ENCODE data around the gene SLC17A2. TPM values are rescaled to one million over a fixed set of nuclear protein-coding genes. Genes with fewer than 3 reads are reported as not detected.

SLC17A2 gene
- total and polyA plus RNA-seq, 2 donors (not counting 1 experiment from before 2014, with no cell fraction given): not detected

- H3K36me3 ChIP-seq (replicated peaks in 1 of 2; ENCODE audit: control extremely low read depth in 1 of 2, control insufficient read depth in 1 of 2, extremely low read depth in 1 of 2, insufficient read depth in 2 of 2, low read length in 1 of 2): peaks cover 22 to 58% of the 10 kb centered on the region in 2 experiments
- peaks cover 52% of the 10 kb centered on the region for H4K20me1 ChIP-seq (ENCODE audit: control insufficient read depth, insufficient read depth, low read length, poor library complexity, severe bottlenecking)
- ATAC-seq (ENCODE audit: low read depth): no peak
- H3K4me1 ChIP-seq (ENCODE audit: control insufficient read depth in 2 of 2, insufficient read depth in 2 of 2, low read length in 2 of 2): peaks cover 69 to 71% of the 10 kb centered on the region in 2 donors
- peak overlapping the region in 1 of 2 donors; percentile 21 for H3K27ac ChIP-seq (ENCODE audit: low read length in 2 of 2)
- TF ChIP-seq EZH2 (IDR thresholded peaks at IDR 0.05; ENCODE audit: borderline replicate concordance, insufficient read depth, low read depth, low read length, poor library complexity, severe bottlenecking): no peak
- no peak for TF ChIP-seq CTCF (IDR thresholded peaks at IDR 0.05)
- no CpG with 5 or more reads among the region's 4 CpGs for WGBS (ENCODE audit: insufficient coverage)
- intact Hi-C loops (cut with micrococcal nuclease): no loop called here
- H3K4me3 ChIP-seq (ENCODE audit: control extremely low read depth in 1 of 5, extremely low read depth in 1 of 5, insufficient read depth in 1 of 5, low read depth in 2 of 5, low read length in 4 of 5): peak overlapping the region in 1 of 5 experiments; percentile 83
- H3K9me3 ChIP-seq (ENCODE audit: control extremely low read depth in 1 of 3, control insufficient read depth in 2 of 3, insufficient read depth in 1 of 3, low read length in 2 of 3): no peaks in the 10 kb centered on the region
- H3K79me2 ChIP-seq (ENCODE audit: control insufficient read depth, insufficient read depth, low read length): peaks cover 69% of the 10 kb centered on the region
- no peak for DNase-seq
- H3K4me2 ChIP-seq (replicated peaks; ENCODE audit: low read depth, low read length, poor library complexity, severe bottlenecking): peak overlapping the region; percentile 82
- Mint-ChIP-seq H3K4me3 (peak overlapping the region; percentile 86), H3K9me3 (ENCODE audit: insufficient read depth) (peaks cover 2% of the 10 kb centered on the region), H3K27me3 (no peaks in the 10 kb centered on the region), H3K27ac (peak overlapping the region; percentile 42), H3K4me1 (peaks cover 79% of the 10 kb centered on the region)
- peak overlapping the region; percentile 48 for H3K9ac ChIP-seq (ENCODE audit: low read length)
- H3K27me3 ChIP-seq (replicated peaks in 1 of 4; ENCODE audit: control extremely low read depth in 1 of 4, control insufficient read depth in 3 of 4, insufficient read depth in 4 of 4, low read length in 3 of 4): no peaks in the 10 kb centered on the region
- ChIA-PET CTCF (interaction anchor here (1.0 to 4.9 kb wide), 5 partner anchors 9 to 973 kb away, joined by 3 to 23 read pairs (median 3); no protein-coding TSS in a partner anchor), POLR2A (interaction anchor here (2.2 kb wide), 1 partner anchor 27 kb away, joined by 8 read pairs; no protein-coding TSS in a partner anchor)
- H2AFZ ChIP-seq (ENCODE audit: insufficient read depth, low read depth, low read length, poor library complexity, severe bottlenecking): no peak overlapping the region
Measured at GRCh38 chr6:25965058-25965457, 34.6 kb upstream of the SLC17A2 start.

- TF ChIP-seq CTCF (IDR thresholded peaks at IDR 0.05) (no peak), EZH2 (IDR thresholded peaks at IDR 0.05; ENCODE audit: borderline replicate concordance, insufficient read depth, low read depth, low read length, poor library complexity, severe bottlenecking) (no peak)
- DNase-seq (peak; percentile 44), ATAC-seq (ENCODE audit: low read depth) (no peak)
- Histone ChIP-seq H3K79me2 (ENCODE audit: control insufficient read depth, insufficient read depth, low read length) (peaks cover 59% of the 10 kb centered on the region), H3K9me3 (ENCODE audit: control extremely low read depth in 1 of 3, control insufficient read depth in 2 of 3, insufficient read depth in 1 of 3, low read length in 2 of 3) (no peaks in the 10 kb centered on the region), H2AFZ (ENCODE audit: insufficient read depth, low read depth, low read length, poor library complexity, severe bottlenecking) (no peak overlapping the region), H3K4me3 (ENCODE audit: control extremely low read depth in 1 of 5, extremely low read depth in 1 of 5, insufficient read depth in 1 of 5, low read depth in 2 of 5, low read length in 4 of 5) (peak overlapping the region; percentile 83 to 95 (median 92)), H3K27me3 (replicated peaks in 1 of 4; ENCODE audit: control extremely low read depth in 1 of 4, control insufficient read depth in 3 of 4, insufficient read depth in 4 of 4, low read length in 3 of 4) (no peaks in the 10 kb centered on the region), H3K4me2 (replicated peaks; ENCODE audit: low read depth, low read length, poor library complexity, severe bottlenecking) (peak overlapping the region; percentile 82), H4K20me1 (ENCODE audit: control insufficient read depth, insufficient read depth, low read length, poor library complexity, severe bottlenecking) (peaks cover 40% of the 10 kb centered on the region), H3K4me1 (ENCODE audit: control insufficient read depth in 2 of 2, insufficient read depth in 2 of 2, low read length in 2 of 2) (peaks cover 80% of the 10 kb centered on the region in 2 donors), H3K9ac (ENCODE audit: low read length) (peak overlapping the region; percentile 94), H3K27ac (ENCODE audit: low read length in 2 of 2) (peak overlapping the region; percentile 94 to 97), H3K36me3 (replicated peaks in 1 of 2; ENCODE audit: control extremely low read depth in 1 of 2, control insufficient read depth in 1 of 2, extremely low read depth in 1 of 2, insufficient read depth in 2 of 2, low read length in 1 of 2) (peaks cover 11 to 45% of the 10 kb centered on the region in 2 experiments)
- POLR2A ChIA-PET: interaction anchor here (0.6 to 2.7 kb wide), 4 partner anchors 11 to 68 kb away, joined by 3 to 33 read pairs (median 6); a partner anchor contains a TSS
- H3K27me3 Mint-ChIP-seq: no peaks in the 10 kb centered on the region
- H3K4me1 Mint-ChIP-seq: peaks cover 84% of the 10 kb centered on the region
- 0% methylated on average over 2 of the region's 6 CpGs for WGBS (ENCODE audit: insufficient coverage)
- H3K27ac Mint-ChIP-seq: peak overlapping the region; percentile 90
- intact Hi-C loops (cut with micrococcal nuclease): loop anchor here (5.0 kb wide), 2 partner anchors 816 to 1874 kb away; a partner anchor contains a TSS
- peak overlapping the region; percentile 97 for H3K4me3 Mint-ChIP-seq
- H3K9me3 Mint-ChIP-seq (ENCODE audit: insufficient read depth): peaks cover 2% of the 10 kb centered on the region
- CTCF ChIA-PET: interaction anchor here (1.5 to 4.9 kb wide), 3 partner anchors 29 to 57 kb away, joined by 4 to 37 read pairs (median 6); a partner anchor contains a TSS
Measured at GRCh38 chr6:25963426-25964123, 33.1 kb upstream of the SLC17A2 start.
